Body of pancreas (tissue), 4 donors: Measurements from ENCODE around the gene ZNF521.

ENCODE experiments used
- POLR2A ChIP-seq, 3 donors: fragments of 450-650 bp; IDR thresholded peaks; one replicate each; pipeline ENCODE4 v1.6.1; 2016; ENCODE audit warnings: antibody characterized with exemption in 3 of 3, mild to moderate bottlenecking in 2 of 3
- TF ChIP-seq, protein P1 (sequence below), 7 experiments: fragments of 450-650 bp in 4 of 7; fragments of 200-600 bp in 3 of 7; sonication (generic) in 3 of 7; IDR thresholded peaks; one replicate each; pipeline ENCODE4 v1.5.1; 2016 to 2019; ENCODE audit warnings: antibody characterized with exemption in 7 of 7

- TF ChIP-seq, protein P1, sequence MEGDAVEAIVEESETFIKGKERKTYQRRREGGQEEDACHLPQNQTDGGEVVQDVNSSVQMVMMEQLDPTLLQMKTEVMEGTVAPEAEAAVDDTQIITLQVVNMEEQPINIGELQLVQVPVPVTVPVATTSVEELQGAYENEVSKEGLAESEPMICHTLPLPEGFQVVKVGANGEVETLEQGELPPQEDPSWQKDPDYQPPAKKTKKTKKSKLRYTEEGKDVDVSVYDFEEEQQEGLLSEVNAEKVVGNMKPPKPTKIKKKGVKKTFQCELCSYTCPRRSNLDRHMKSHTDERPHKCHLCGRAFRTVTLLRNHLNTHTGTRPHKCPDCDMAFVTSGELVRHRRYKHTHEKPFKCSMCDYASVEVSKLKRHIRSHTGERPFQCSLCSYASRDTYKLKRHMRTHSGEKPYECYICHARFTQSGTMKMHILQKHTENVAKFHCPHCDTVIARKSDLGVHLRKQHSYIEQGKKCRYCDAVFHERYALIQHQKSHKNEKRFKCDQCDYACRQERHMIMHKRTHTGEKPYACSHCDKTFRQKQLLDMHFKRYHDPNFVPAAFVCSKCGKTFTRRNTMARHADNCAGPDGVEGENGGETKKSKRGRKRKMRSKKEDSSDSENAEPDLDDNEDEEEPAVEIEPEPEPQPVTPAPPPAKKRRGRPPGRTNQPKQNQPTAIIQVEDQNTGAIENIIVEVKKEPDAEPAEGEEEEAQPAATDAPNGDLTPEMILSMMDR (IDR thresholded peaks at IDR 0.05) = no peak
- TF ChIP-seq POLR2A (IDR thresholded peaks at IDR 0.05) = no peak
Measured at GRCh38 chr18:25247725-25248124, 104.2 kb downstream of the ZNF521 start.
